NCI-H82 treated with DMSO at 0.1 percent for 48 hours (cell line): ENCODE measurements around the gene GPS2.

ENCODE experiments used
- DNase-seq: peaks from one replicate; lab custom pipeline; 2025; ENCODE audit not compliant: unreplicated experiment; lab: John Stamatoyannopoulos, UW

Gene GPS2

GRCh38 chr17:7293816-7294613 lies 21.1 kb downstream of the GPS2 start:
- DNase-seq, result peak; percentile 47

DNA sequence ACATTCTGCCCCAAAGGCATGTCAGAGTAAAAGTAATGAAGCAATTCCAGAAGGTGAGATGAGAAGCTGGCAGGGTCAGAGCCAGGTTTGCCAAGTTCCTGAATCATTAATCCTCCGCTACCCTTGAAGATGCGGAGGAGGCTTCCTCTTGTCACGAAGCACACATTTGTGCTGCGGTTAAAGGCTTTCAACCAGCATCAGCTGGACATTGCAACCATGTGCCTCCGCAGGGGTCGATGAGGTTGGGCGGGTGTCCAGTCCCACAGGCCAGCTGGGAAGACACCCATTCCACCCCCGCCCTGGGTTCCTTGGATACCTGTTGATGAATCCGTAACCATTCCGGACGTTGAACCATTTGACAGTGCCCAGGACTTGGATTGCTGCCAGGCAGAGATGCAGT lies 22.0 kb downstream of the GPS2 start:
- no peak for DNase-seq

DNA sequence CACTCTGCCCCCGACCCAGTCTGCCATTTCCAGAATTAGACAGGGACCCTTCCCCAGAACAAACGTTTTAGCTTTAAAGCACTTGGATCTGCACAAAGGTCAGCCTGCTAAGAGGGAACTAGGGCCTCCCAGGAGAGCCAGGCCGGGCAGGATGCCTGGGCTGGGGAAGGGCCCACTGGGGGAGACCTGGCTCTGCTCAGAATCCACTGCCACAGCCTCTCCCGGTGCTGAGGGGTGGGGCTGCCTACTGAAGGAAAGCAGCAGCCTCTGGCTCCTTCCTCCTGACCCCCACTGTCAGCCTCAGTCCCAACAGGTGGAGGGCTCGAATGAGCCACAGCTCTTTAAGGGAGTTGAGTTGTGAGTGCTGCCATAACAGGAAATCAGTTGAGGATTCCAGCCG lies 22.4 kb downstream of the GPS2 start:
- no peak for DNase-seq

DNA sequence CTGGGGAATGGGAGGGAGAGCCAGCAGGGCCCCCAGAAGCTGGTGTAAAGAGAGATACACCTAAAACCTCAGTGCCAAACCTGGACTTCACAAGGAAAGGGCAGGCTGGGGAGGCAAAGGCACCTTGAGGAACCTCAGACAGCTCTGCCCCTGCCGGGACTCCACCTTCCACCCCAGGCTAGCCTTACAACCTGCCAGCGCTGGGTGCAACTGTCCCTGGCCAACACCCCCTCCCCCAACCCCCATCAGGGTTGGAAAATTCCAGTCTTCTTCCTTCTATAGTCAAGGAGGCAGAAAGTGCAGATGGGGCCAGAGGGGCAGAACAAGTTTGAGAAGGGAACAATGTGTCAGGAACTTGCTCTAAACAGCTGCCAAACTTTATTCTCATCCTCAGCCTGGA lies 23.0 kb downstream of the GPS2 start:
- DNase-seq, result no peak

DNA sequence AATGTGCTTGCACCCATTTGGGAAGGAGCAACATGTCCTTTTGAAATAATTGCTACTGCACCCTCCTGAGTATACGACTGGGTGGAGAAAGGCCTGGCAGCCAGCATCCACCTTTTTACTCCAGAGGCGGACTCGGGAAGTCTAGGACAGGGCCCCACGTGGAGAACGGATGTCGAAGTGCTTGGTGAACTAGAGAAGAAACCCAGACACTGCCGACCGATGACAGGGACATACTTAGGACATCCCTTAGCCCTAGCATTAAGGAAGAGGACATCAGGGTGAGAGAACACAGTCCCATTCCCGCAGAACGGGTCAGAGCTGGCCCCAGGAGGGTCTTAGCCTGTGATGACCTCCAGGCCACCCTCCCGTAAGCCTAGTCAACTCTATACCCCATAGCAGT lies 24.5 kb downstream of the GPS2 start:
- DNase-seq, result no peak

DNA sequence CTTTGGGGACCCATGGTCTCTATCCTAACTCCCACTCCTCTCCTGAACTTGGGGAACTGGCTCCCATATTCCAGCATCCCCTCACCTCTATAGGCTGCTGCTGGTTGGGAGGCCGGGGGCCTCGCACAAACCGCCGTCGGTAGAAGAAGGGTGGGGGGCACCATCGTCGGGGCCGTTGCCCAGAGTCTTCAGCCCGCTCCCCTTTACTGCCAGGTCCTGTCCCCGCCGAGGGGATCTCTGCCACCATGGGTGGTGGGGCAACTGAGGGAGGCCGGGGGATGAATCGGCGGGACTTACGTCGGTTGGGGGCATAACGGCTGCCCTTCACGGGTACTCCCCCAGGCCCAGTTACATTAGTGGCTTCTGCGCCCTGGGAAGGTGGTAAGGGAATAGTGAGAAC lies 25.0 kb downstream of the GPS2 start:
- DNase-seq, result no peak

DNA sequence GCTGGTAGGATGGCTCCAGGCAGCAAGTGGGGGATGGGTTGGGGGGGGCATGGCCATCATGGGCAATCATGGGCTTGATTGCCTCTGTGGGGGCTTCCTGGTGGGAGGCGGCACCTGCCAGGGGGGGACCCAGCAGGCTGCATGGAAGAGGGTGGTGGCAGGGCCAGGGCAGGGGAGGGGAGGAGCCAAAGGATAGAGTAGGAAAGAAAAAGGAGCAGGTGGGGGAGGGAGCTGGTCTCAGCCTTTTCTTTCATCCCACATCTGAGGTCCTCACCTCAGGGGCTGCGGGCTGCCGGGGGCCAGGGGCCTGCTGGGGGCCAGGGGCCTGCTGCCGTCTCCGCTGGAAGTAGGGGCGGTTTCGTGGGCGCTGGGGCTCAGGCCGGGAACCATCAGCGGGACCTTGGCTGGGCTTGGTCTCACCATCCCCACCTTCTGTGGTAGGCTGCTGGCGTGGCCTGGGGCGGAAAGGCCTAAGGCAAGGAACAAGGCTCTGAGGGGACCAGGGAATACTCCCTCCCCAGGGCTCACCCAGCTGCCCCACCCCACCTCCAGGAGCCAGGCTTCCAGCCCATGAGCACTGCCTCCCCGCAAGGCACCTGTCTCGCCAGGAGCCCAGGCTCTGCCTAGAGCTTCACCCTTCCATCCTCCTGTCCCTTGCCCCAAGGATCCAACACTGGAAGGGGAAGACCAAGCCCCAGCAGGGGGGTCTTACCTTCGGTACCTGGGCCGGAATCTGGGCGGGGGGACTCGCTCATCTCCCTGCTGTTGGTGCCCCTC lies 25.7 kb downstream of the GPS2 start:
- no peak for DNase-seq

DNA sequence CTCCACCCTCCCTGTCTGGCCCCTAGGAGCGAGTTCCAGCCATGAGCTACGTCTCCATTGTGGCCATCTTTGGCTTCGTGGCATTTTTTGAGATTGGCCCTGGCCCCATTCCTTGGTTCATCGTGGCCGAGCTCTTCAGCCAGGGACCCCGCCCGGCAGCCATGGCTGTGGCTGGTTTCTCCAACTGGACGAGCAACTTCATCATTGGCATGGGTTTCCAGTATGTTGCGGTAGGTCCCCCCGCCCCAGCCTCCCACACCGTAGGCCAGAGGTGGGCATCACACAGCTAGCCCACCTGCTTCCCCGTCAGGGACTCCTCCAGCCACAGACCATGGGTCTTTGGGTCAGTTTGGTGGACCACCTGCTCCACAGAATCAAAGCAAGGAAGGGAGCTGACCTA lies 29.5 kb downstream of the GPS2 start:
- no peak for DNase-seq

DNA sequence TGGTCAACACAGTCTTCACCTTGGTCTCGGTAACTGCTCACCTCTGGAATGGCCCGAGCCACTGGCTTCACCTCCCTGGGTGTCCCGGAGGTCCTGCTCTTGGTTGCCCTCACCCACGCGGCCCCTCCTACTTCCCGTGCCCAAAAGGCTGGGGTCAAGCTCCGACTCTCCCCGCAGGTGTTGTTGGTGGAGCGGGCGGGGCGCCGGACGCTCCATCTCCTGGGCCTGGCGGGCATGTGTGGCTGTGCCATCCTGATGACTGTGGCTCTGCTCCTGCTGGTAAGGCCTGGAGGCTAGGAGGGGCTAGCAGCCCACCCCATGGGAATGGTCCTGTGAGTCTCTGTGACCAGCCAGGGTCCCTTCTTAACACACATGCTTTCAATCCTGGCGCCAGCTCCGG lies 30.2 kb downstream of the GPS2 start:
- no peak for DNase-seq

- DNase-seq, result no peak
Observed at GRCh38 chr17:7283471-7284216, 31.5 kb downstream of the GPS2 start.

DNA sequence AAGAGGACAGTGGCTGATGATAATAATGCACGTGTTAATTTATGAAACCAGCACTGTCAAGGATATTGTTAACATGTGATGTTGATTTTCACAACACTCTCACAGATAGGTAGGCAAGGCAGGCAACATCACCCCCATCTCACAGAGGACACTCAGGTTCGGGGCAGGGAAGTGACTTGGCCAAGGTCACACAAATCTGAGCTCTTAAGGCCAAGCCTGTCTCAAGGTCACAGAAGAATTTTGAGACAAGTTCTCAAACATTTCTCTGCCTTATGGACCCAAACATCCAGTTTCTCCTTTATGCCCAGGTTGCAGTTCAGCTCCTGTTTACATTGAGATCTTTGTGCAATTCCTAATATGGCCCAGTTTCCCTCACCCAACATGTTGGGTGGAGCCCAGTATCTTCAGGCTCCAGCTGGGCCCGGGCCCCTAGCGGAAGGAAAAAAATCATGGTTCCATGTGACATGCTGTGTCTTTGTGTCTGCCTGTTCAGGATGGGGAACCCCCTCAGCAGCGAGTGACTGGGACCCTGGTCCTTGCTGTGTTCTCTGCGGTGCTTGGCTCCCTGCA lies 32.3 kb downstream of the GPS2 start:
- DNase-seq, result no peak

DNA sequence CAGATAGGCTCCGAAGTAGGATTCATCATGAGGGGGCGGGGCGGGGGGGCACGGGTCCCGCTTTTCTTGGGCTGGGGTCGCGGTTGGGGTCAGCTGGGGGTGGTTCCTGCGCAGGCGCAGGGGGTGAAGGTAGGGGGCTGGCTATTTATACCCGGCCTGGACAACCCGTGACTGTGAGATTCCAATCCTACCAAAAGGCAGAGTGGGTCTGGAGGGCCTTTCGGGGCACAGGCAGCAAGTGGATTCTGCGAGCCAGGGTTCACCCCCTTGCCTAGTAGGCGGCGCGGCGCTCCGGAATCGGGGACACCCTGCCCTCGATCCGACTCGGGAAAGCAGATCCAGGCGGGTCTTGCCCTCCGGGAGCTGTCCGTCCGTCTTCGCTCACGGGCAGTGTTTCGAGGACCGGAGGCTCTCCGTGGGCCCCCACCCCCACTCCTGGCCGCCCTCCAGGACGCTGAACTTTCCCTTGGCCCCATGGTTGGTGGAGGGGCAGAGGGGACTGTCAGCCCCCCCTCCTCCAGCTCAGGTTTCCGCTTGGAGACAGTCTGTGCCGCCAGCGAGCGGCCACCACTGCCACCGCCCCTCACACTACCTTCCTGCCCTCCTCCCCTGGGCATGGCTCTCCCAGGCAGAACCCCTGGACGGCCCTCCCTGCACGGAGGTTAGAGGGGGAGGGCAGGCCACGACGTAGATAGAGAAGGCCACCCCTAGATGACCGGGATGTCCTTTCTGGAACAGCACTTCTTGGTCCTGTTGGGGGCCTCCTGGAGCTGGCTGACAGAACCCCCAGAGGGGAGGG lies 33.0 kb downstream of the GPS2 start:
- DNase-seq, result no peak

GRCh38 chr17:7281074-7281952 lies 33.8 kb downstream of the GPS2 start, which contains the start of gene SLC2A4:
TSS of gene SLC2A4 (plus strand) at chr17:7281718. CDS start at chr17:7281935, 217 bp downstream.
- peak; percentile 96 for DNase-seq

DNA sequence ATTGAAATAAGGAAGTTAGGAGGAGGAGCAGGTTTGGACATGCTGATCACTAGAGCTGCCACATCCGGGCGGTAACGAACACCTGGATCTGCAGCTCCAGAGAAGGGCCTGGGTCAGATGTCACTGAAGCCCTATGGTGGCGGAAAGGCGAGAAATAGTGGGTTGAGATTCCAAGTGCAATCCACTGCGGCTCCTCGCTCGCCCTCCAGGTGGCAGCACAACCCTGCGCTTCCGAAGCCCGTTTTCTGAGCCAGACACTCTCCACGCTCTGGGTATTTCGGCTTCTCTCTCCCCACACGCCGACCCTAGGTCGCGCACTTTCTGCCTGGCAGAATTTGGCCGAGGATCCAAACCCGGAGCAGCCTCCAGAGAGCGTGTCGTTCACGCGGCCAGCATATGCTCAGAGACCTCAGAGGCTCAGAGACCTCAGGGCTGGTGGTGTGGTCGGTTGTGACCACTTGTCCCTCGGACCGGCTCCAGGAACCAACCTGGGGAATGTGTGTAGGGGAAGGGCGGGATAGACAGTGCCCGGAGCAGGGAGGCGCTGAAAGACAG lies 34.6 kb downstream of the GPS2 start:
- peak; percentile 94 for DNase-seq

GRCh38 chr17:7279448-7279847 lies 35.7 kb downstream of the GPS2 start:
- DNase-seq, result no peak

DNA sequence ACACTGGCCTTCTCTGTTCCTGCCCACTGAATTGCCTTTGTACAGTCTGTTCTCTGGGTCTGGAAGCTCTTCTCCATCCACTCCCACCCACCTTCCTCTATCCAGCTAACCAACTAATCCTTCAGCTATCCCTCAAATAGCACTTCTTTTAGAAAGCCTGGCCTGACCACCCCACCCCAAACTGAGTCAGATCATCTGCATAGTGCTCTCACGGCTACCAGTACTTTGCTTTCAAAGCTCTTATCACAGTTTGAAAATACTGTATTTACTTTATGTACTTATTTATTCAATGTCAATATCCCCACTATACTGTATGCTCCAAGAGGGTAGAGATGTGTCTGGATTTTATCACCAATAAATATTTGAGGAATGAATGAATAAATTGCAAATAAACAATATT lies 48.4 kb downstream of the GPS2 start:
- no peak for DNase-seq

- peak; percentile 16 for DNase-seq
Observed at GRCh38 chr17:7263801-7264078, 51.4 kb downstream of the GPS2 start.

DNA sequence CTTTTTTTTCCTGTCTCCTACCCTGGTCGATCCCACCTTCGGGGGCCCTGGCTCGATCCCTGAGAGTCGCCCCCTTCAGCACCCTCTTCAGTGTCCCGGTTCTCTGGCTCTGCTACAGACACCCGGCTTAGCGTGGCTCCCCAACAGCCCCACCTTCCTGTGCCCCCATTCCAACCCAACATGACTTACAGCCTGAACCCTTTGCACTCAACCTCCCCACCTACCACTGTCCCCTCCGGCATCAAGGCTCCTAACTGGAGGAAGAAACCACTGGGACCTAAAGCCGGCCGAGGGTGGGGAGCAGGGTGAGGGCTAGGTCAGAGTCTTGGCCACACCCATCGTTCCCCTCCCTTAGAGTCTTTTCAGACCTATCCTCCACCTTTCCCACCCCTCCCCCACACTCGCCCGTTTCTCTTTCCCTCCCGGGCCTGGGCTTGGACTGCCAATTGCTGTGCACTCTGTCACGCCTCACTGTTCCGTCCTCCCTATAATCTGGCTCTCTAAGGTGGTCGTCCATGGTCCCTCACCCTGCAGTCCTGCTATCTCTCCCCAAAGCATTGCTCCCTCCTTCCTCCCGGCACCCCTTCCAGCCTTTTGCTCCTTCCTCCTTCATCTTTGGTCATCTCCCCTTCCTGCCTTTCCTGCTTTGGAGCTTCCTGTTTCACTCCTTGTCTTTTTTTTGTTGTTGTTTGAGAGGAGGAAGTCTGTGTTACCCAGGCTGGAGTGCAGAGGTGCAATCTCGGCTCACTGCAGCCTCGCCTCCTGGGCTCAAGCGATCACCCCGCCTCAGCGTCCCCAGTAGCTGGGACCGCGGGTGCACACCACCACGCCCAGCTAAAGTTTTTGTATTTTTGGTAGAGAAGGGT lies 52.0 kb downstream of the GPS2 start:
- DNase-seq, result no peak
